Fibroblast of pulmonary artery (primary cell): ENCODE data around the gene OR2AK2.

Source experiments
- DNase-seq: peaks from one replicate; pipeline ENCODE4 v3.0.0-alpha.2; 2010; ENCODE audit warnings: low read depth
- H3K4me3 ChIP-seq: replicated peaks from 2 replicates; pipeline ENCODE4 v1.5.1; 2011; ENCODE audit warnings: low read depth, mild to moderate bottlenecking, control low read depth, low read length, moderate library complexity
- CTCF ChIP-seq: IDR thresholded peaks from 2 replicates; pipeline ENCODE4 v1.5.1; 2011; ENCODE audit warnings: mild to moderate bottlenecking, control low read depth, low read length, inconsistent platforms; ENCODE audit errors: missing control alignments

The OR2AK2 gene, protein sequence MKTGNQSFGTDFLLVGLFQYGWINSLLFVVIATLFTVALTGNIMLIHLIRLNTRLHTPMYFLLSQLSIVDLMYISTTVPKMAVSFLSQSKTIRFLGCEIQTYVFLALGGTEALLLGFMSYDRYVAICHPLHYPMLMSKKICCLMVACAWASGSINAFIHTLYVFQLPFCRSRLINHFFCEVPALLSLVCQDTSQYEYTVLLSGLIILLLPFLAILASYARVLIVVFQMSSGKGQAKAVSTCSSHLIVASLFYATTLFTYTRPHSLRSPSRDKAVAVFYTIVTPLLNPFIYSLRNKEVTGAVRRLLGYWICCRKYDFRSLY

DNA sequence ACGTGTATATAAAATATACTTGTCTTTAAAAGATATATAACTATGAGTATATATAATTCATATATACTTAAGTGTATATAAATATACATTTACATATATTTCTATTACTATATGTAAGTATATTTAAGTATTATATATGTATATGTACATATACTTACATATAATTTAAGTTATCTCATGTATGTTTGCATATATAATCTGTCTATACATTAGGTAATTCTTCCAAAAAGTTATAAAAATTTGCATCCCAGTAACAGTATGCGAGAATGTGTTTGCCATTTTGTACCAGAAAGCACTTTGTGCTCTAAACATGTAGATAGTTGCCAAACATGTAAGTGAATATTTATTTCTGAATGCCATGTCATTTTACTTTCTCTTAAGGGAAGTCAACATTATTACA is at the start of gene OR2AK2:
Gene OR2AK2 (plus strand): TSS at position 301 of the 400 bp plus-strand sequence. CDS start 144 bp downstream, outside the sequence.
- no peak for DNase-seq
- no peak for TF ChIP-seq CTCF
- H3K4me3 ChIP-seq = no peak within 1 kb of the TSS

- no peak within 1 kb of the TSS for H3K4me3 ChIP-seq
- TF ChIP-seq CTCF = no peak
- DNase-seq = no peak
Observed at GRCh38 chr1:247919952-247920351, 45.1 kb upstream of the OR2AK2 start, which contains the start of gene OR2T8. TSS of gene OR2T8 (plus strand) at chr1:247920252. CDS start at chr1:247921018, 766 bp downstream.

DNA sequence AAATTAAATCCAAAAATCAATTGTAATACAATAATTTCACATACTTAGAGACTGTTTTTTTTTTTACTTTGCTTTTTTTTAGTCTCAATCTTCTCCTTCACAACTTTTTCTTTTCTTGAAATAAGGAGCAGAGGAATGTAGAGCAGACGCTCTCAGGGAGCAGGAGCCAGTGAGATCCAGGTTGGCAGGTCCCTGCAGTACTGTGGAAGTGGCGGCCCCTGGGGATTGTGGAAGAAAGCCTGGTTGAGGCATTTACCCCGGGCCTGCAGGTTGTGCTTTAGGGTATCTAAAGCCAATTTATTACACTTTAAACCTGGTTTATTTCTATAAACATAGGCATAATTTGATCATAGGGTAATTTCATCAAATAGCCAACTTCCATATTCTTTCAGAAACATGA is 41.1 kb upstream of the OR2AK2 start:
- no peak for TF ChIP-seq CTCF
- no peak for DNase-seq
- H3K4me3 ChIP-seq = no peak overlapping the region

- no peak for TF ChIP-seq CTCF
- no peak within 1 kb of the TSS for H3K4me3 ChIP-seq
- no peak for DNase-seq
Observed at GRCh38 chr1:247924868-247925267, 40.2 kb upstream of the OR2AK2 start, which contains the start of gene OR2AJ1. TSS of gene OR2AJ1 (plus strand) at chr1:247924889. CDS start at chr1:247933769, 8,880 bp downstream.

- DNase-seq = no peak
- no peak for TF ChIP-seq CTCF
- H3K4me3 ChIP-seq = no peak overlapping the region
Observed at GRCh38 chr1:247933989-247934388, 31.0 kb upstream of the OR2AK2 start.

DNA sequence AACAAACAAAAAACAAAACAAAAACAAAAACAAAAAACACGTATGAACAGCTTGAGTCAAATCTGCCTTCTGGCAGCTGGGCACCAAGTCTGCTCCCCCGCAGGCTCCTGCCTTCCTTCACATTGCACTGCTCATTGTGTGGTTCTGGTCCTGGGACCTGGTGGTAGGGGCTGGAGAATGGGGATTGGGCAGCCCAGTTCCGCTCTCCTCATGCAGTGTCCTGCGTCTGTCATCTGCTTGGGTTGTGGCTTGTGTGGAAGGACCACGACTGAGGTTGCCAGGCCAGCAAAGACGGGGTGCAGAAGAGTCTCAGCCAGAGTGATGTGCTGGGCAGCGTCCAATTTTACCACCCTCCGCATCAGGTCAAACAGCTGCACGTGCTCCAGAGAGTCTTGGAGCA is 29.3 kb upstream of the OR2AK2 start:
- no peak for DNase-seq
- no peak overlapping the region for H3K4me3 ChIP-seq
- no peak for TF ChIP-seq CTCF

DNA sequence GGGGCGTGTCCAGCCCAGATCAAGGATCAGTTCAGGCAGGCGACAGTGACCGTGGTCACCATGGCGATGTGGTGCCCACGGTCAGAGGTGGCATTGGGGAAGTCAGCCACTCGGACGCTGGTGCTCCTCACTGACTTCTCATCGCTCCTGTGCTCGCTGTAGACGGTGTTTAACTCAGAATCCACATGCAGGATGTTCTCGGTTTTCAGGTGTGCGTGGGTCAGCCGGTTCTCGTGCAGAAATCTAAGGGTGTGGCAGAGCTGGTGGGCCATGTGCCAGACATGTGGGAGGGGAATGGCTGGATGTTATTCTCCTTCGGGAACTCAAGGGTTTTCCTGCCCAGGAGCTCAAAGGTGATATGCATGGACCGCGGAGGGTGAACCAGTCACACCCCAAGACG is 28.6 kb upstream of the OR2AK2 start:
- no peak for DNase-seq
- no peak for TF ChIP-seq CTCF
- no peak overlapping the region for H3K4me3 ChIP-seq
